GM18909 (cell line): Measurements from ENCODE around the gene EPM2A.

ENCODE experiments used
- ATAC-seq: cut with Tn5 transposase; IDR thresholded peaks from one replicate; pipeline ENCODE4 v1.9.1; 2021; ENCODE audit warnings: mild to moderate bottlenecking; ENCODE audit not compliant: unreplicated experiment, poor library complexity

EPM2A gene

DNA sequence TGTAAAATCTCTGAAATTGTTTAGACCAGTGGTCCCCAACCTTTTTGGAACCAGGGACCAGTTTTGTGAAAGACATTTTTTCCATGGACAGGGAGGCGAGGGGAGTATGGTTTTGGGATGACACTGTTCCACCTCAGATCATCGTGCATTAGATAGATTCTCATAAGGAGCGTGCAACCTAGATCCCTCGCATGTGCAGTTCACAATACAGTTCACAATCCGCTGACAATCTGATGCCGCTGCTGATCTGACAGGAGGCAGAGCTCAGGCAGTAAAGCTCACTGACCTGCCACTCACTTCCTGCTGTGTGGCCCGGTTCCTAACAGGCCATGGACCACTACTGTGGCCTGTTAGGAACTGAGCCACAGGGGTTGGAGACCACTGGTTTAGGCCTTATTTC is 115.2 kb downstream of the EPM2A start:
- no peak for ATAC-seq

DNA sequence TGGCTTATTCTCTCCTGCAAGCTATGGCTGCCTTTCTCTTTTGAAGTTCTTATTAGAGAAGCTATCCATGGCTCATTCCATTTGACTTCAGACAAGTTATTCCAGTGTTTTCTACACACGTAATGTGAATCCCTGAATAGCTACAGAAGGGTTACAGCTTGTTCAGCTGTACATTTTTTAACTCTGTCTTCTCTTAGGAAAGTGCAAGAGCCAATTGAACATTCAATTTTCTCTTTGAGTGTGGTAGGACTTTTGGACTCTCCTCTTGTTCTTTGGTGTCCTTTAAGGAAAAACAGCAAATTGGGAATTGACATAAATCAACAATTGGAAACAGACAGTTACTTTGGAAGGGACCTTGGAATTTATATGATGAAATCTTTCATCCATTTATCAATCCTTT is 125.8 kb downstream of the EPM2A start:
- ATAC-seq, result no peak

DNA sequence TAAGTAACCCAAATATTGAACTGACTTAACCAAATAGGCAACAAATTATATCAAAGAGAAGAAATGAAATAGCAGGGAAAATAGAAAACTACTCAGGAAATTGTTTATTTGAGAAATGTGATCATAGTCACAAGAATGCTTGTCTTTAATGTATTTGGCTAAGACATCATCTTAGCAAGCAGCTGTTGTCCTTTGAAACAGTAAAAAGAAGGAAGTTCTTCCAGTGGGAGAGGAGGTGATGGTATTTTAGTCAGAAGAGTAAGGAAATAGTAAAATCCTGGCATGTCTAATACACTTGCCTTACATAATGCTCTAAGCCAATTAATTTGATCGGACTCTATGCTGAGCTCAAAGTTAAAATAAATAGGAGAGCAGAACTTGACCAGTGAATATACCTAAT is 126.5 kb downstream of the EPM2A start:
- ATAC-seq, result no peak

DNA sequence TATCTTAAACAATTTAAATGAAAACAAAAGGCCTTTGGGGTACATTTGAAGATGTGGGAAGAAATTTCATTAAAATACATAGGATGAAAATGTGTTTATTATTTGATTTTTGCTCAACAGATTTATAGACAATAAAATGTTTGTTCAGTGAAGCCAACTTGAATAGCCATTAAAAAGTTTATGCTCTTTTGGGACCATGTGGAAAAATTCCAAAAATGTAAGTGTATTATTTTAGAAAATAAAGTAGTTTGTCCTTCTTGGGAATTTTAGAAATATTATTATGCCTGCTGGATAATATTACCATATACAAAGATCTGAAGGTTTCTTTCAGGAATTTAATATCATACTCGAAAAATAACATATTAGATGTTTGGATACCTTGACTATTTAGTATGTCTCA is 131.3 kb downstream of the EPM2A start:
- ATAC-seq, result no peak

DNA sequence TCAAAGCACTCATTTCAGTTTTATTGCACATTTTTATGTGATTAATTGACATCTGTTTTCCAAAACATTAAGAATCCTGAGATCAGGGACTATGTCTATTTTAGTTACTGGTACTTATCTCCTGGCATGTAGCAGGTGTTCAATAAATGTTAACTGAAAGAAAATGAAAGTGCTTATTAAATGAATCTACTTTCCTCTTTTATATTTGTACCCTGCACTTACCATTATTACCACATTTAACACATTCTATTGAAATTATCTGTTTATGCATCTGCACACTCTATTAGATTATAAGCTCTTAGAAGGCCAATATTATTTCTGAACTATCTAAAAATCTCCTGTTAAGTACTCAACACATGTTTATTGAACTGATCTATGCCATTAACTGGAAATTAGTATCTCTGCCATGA is 131.9 kb downstream of the EPM2A start:
- ATAC-seq, result no peak

DNA sequence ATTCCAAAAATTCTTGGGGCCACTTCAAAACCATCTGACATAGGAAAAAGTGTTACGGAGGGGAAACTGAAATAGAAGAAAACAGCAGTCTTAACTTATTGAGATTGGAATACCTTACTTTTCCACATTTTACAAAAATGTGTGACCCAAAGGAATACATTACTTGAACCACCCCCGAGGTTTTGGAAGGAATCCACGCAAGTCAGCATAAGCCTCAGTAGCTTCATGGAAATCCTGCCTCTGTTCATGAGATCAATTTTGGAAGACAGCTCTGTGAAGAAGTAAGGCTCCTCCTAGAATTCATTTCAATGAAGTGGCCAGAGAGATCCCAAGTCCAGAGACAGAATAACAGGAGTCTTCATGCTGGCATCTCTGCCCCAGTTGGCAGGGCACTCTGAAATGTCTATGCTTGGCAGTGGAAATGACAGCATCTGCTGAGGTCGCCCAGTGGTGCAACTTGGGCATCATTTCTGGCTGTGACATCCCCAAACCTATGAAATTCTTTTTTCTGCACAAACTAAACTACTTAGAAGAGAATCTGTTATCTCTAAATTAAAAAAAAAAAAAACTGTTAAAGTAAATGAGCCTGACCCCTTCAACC is 132.5 kb downstream of the EPM2A start:
- ATAC-seq, result no peak

DNA sequence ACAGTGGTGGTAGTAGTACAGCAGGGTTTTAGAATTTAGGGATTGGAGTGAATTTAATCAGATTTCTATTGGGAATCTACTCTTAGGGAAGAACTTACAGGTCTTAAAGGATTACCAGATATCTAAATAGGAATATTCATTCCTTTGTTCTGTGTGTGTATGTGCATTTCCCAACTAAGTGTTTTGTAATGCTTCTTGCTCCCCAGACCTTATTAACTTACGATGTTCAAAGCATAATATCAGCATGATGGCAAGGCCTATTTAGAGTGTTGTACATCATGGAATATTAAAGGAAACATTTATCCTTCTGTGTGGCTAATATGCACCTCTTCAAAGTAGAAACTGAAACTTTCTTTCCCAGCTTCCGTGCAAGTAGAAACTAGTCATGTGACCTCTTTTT is 133.9 kb downstream of the EPM2A start:
- no peak for ATAC-seq

DNA sequence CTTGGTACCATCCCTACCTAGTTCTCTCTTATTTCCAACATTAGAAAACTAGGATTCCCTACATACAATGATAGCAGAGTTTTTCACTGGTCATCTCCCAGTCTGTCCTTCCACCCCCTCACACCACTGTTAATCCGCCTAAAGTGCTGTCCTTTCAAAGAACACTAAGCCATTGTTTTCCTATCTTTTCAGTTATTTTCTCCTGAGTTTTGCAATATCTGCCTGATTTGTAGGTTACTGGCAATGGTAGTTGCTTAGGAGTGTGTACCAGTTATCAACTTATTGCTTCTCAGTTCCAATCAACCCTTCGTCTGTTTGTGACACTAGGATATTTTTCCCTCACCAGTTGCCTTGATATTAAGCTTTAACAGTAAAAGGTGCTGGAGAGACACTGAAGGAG is 135.0 kb downstream of the EPM2A start:
- ATAC-seq, result no peak

DNA sequence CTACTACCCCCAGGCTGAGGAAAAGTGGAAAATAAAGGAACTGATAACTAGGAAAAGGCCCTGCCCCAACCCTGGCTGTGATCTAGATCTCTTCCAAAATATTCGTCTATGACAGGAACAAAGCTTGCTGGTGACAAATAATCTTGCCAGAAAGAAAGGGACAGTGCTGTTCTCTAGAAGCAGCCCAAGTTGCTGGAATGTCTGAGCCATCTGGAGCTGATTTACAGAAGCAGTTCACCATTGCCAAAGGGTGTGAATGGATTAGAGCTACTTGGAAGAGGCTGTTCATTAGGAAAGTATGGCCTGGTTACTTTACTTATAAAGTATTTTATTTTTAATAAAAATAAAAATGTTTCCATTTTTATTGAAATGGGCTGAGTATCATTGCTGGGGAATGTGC is 146.3 kb downstream of the EPM2A start:
- no peak for ATAC-seq

DNA sequence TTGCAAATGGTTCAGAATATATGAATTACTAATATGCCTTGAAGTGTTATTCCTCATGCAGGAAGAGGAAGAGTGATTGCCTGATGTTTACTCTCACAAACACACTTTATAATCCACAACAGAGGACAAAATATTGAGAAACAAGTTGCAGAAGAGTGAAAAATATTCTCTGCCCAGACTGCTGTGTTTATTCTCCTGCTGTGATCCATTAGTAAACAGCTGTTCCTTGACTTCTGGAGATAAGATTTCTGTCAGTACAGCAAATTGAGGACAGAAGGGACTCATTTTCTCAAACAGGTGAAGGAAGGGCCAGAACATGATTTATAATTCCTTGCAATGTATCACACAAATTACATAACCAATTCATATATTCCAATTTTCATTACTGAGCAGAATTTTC is 148.0 kb downstream of the EPM2A start:
- no peak for ATAC-seq

DNA sequence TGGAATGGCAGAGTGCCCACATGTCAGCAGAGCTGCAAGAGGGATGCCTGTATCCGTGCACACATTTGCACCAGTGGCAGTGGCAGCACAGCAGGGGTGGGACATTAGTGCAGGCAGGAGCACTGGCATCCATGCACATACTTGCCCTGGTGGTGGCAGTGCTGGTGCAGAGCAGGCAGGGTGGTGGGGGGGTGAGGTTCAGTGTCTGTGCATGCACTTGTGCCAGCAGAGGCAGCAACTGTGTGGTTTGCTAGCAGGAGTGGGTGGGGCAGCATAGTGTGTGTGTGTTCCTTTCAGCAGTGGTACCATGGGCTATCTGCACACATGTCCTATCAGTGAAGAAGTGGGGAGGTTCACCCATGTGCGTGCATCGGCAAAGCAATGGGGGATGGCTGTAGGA is 151.6 kb downstream of the EPM2A start:
- no peak for ATAC-seq
